SK-N-SH (cell line): ENCODE measurements around the gene NAGA. TPM values are rescaled to one million over a fixed set of nuclear protein-coding genes. Genes with fewer than 3 reads are reported as not detected.

ENCODE experiments used
- CTCF ChIA-PET: fragments of 300-600, 350-600 bp; formaldehyde crosslinking; extraction: SDS; loops from one replicate; lab custom pipeline; 2021; lab: Yijun Ruan, JAX
- POLR2A ChIA-PET: fragments of 350-600 bp; sonication (Branson Sonifier 250); formaldehyde crosslinking; extraction: SDS; loops from one replicate; lab custom pipeline; 2020; ENCODE audit warnings: antibody characterized with exemption, inconsistent platforms; lab: Yijun Ruan, JAX
- DNase-seq: peaks from one replicate; pipeline ENCODE4 v3.0.0; 2012
- H2AFZ ChIP-seq: fragments of 200-600 bp; sonication (generic); 2 replicates; pipeline ENCODE4 v1.8.1; 2016; ENCODE audit warnings: antibody characterized with exemption, mild to moderate bottlenecking, low read depth
- H3F3A ChIP-seq: fragments of 200-600 bp; sonication (generic); replicated peaks from 2 replicates; pipeline ENCODE3; 2016; ENCODE audit warnings: antibody characterized with exemption, mild to moderate bottlenecking; ENCODE audit not compliant: insufficient read depth
- H3K27ac ChIP-seq, 2 experiments: fragments of 200-500 bp in 1 of 2; fragments of 200-600 bp in 1 of 2; sonication (Bioruptor generic) in 1 of 2; sonication (generic), shearing (Covaris generic) in 1 of 2; 2 replicates each; pipeline versions ENCODE4 v1.5.1 to v1.6.1; 2014 to 2016; ENCODE audit warnings: low read depth in 2 of 2, inconsistent platforms in 1 of 2, low read length in 1 of 2, mild to moderate bottlenecking in 1 of 2, mixed read lengths in 1 of 2
- H3K27me3 ChIP-seq: fragments of 200-600 bp; sonication (generic), shearing (Covaris generic); 2 replicates; pipeline ENCODE4 v1.6.1; 2016; ENCODE audit warnings: mixed run types; ENCODE audit not compliant: insufficient read depth
- H3K36me3 ChIP-seq, 2 experiments: fragments of 200-500 bp in 1 of 2; fragments of 200-600 bp in 1 of 2; sonication (Bioruptor generic) in 1 of 2; sonication (generic) in 1 of 2; replicated peaks in 1 of 2; 2 replicates each; pipeline versions ENCODE3 to v1.5.1; 2014 to 2016; ENCODE audit warnings: low read length in 1 of 2, mild to moderate bottlenecking in 1 of 2; ENCODE audit not compliant: insufficient read depth in 2 of 2, control insufficient read depth in 1 of 2
- H3K4me1 ChIP-seq, 2 experiments: fragments of 200-500 bp in 1 of 2; fragments of 200-600 bp in 1 of 2; sonication (Bioruptor generic) in 1 of 2; sonication (generic), shearing (Covaris generic) in 1 of 2; 2 replicates each; pipeline versions ENCODE4 v1.5.1 to v1.6.1; 2014 to 2016; ENCODE audit warnings: low read depth in 1 of 2, low read length in 1 of 2, mixed run types in 1 of 2; ENCODE audit not compliant: insufficient read depth in 2 of 2, control insufficient read depth in 1 of 2
- H3K4me2 ChIP-seq: fragments of 200-600 bp; sonication (generic), shearing (Covaris generic); 2 replicates; pipeline ENCODE4 v1.6.1; 2017; ENCODE audit warnings: mixed run types
- H3K4me3 ChIP-seq, 2 experiments: fragments of 200-500 bp in 1 of 2; fragments of 200-600 bp in 1 of 2; sonication (Bioruptor generic) in 1 of 2; sonication (generic), shearing (Covaris generic) in 1 of 2; 2 replicates each; pipeline versions ENCODE4 v1.5.1 to v1.8.1; 2014 to 2016; ENCODE audit warnings: low read depth in 2 of 2, inconsistent platforms in 1 of 2, low read length in 1 of 2, mild to moderate bottlenecking in 1 of 2, mixed read lengths in 1 of 2, moderate library complexity in 1 of 2
- H3K79me2 ChIP-seq: fragments of 200-600 bp; sonication (generic); 2 replicates; pipeline ENCODE4 v1.8.1; 2017; ENCODE audit warnings: mild to moderate bottlenecking; ENCODE audit not compliant: insufficient read depth
- H3K9ac ChIP-seq: fragments of 200-600 bp; sonication (generic); 2 replicates; pipeline ENCODE4 v1.6.1; 2017; ENCODE audit warnings: mixed run types
- H3K9me2 ChIP-seq: fragments of 200-600 bp; sonication (generic); 2 replicates; pipeline ENCODE4 v1.6.1; 2017; ENCODE audit warnings: mixed run types
- H3K9me3 ChIP-seq: fragments of 200-600 bp; sonication (generic); 2 replicates; pipeline ENCODE4 v1.6.1; 2017; ENCODE audit warnings: mixed run types, mild to moderate bottlenecking, moderate library complexity
- H4K20me1 ChIP-seq: fragments of 200-600 bp; sonication (generic); 2 replicates; pipeline ENCODE4 v1.6.1; 2017; ENCODE audit warnings: mild to moderate bottlenecking, mixed run types; ENCODE audit not compliant: insufficient read depth
- ELF1 ChIP-seq: IDR thresholded peaks from 2 replicates; pipeline ENCODE4 v1.4.0; 2012
- FOSL2 ChIP-seq: IDR thresholded peaks from 2 replicates; pipeline ENCODE4 v1.4.0; 2012; ENCODE audit warnings: low read depth, mild to moderate bottlenecking, moderate library complexity, borderline replicate concordance
- GABPA ChIP-seq: IDR thresholded peaks from 2 replicates; pipeline ENCODE4 v1.4.0; 2012; ENCODE audit warnings: low read depth, mild to moderate bottlenecking
- MAX ChIP-seq: IDR thresholded peaks from 2 replicates; pipeline ENCODE4 v1.4.0; 2012; ENCODE audit warnings: low read depth
- MXI1 ChIP-seq: IDR thresholded peaks from 2 replicates; pipeline ENCODE4 v1.6.1; 2012; ENCODE audit warnings: mild to moderate bottlenecking, low read depth, low read length, improper control_type of control experiment
- NRF1 ChIP-seq: IDR thresholded peaks from 2 replicates; pipeline ENCODE4 v1.6.1; 2012; ENCODE audit warnings: low read depth, mild to moderate bottlenecking, low read length
- PBX3 ChIP-seq: IDR thresholded peaks from 2 replicates; pipeline ENCODE4; 2012
- RAD21 ChIP-seq: IDR thresholded peaks from 2 replicates; pipeline ENCODE4 v1.6.1; 2012; ENCODE audit warnings: mild to moderate bottlenecking, low read length
- RCOR1 ChIP-seq: fragments of 150-350 bp; IDR thresholded peaks from 2 replicates; pipeline ENCODE4 v1.6.1; 2017; ENCODE audit warnings: antibody characterized with exemption, low read length
- REST ChIP-seq: IDR thresholded peaks from 2 replicates; pipeline ENCODE4 v1.6.1; 2012; ENCODE audit warnings: mild to moderate bottlenecking, low read depth, low read length, moderate library complexity
- RFX5 ChIP-seq: IDR thresholded peaks from 2 replicates; pipeline ENCODE4 v1.6.1; 2012; ENCODE audit warnings: mild to moderate bottlenecking, improper control_type of control experiment, low read length
- RXRA ChIP-seq: IDR thresholded peaks from 2 replicates; pipeline ENCODE4 v1.4.0; 2012; ENCODE audit warnings: low read depth, mild to moderate bottlenecking, borderline replicate concordance
- SIN3A ChIP-seq: IDR thresholded peaks from 2 replicates; pipeline ENCODE4 v1.6.1; 2012; ENCODE audit warnings: low read depth, mild to moderate bottlenecking, low read length, moderate library complexity, borderline replicate concordance
- SMC3 ChIP-seq: IDR thresholded peaks from 2 replicates; pipeline ENCODE4 v1.6.1; 2012; ENCODE audit warnings: low read depth, low read length, improper control_type of control experiment
- TAF1 ChIP-seq: IDR thresholded peaks from 2 replicates; pipeline ENCODE4 v1.6.1; 2012; ENCODE audit warnings: low read depth, mild to moderate bottlenecking, low read length, moderate library complexity, borderline replicate concordance
- TCF12 ChIP-seq: IDR thresholded peaks from 2 replicates; pipeline ENCODE4 v1.4.0; 2012
- USF1 ChIP-seq: IDR thresholded peaks from 2 replicates; pipeline ENCODE4 v1.4.0; 2012; ENCODE audit warnings: low read depth, borderline replicate concordance
- WGBS: methylation state at CpG from one replicate; pipeline ENCODE4 v1.1.6; 2017; ENCODE audit warnings: low lambda C conversion rate; 5-methylcytosine and 5-hydroxymethylcytosine counted together
- polyA plus RNA-seq, 3 experiments: library from polyadenylated mRNA; depleted of rRNA; stranded (reverse); fragments of >200 nt; gene quantifications; 2 replicates each; pipeline ENCODE4 v1.2.3, GENCODE V29; 2012

The NAGA gene
- polyA plus RNA-seq, 1 of the 3 experiments (the other 2 are of a cell fraction), result 16.8 TPM

- Histone ChIP-seq H4K20me1 (no peaks in the 10 kb centered on the region), H3K4me1 (no peaks in the 10 kb centered on the region), H3K4me3 (no peak overlapping the region), H3K9ac (no peak overlapping the region), H2AFZ (no peak overlapping the region), H3K27ac (no peak overlapping the region), H3K36me3 (no peaks in the 10 kb centered on the region), H3K9me3 (no peaks in the 10 kb centered on the region), H3K79me2 (no peaks in the 10 kb centered on the region), H3K9me2 (no peaks in the 10 kb centered on the region), H3F3A (no peaks in the 10 kb centered on the region), H3K4me2 (no peak overlapping the region), H3K27me3 (no peaks in the 10 kb centered on the region)
- POLR2A ChIA-PET, result no interaction called here
- TF ChIP-seq PBX3 (no peak), MAX (no peak)
- CTCF ChIA-PET, result no interaction called here
- DNase-seq, result no peak
Observed at GRCh38 chr22:42041784-42042183, 28.8 kb downstream of the NAGA start.

GRCh38 chr22:42039271-42039670 lies 31.3 kb downstream of the NAGA start:
- ChIA-PET POLR2A (no interaction called here), CTCF (no interaction called here)
- Histone ChIP-seq H3F3A (no peaks in the 10 kb centered on the region), H3K9me2 (no peaks in the 10 kb centered on the region), H3K4me1 (no peaks in the 10 kb centered on the region), H3K4me3 (no peak overlapping the region), H3K4me2 (no peak overlapping the region), H4K20me1 (no peaks in the 10 kb centered on the region), H2AFZ (no peak overlapping the region), H3K9ac (no peak overlapping the region), H3K36me3 (no peaks in the 10 kb centered on the region), H3K27me3 (no peaks in the 10 kb centered on the region), H3K79me2 (no peaks in the 10 kb centered on the region), H3K9me3 (no peaks in the 10 kb centered on the region), H3K27ac (no peak overlapping the region)
- DNase-seq, result no peak
- no peak for TF ChIP-seq TAF1
- TF ChIP-seq SMC3, result no peak
- TF ChIP-seq SIN3A, result no peak
- TF ChIP-seq REST, result no peak
- TF ChIP-seq MAX, result no peak
- TF ChIP-seq RFX5, result no peak
- TF ChIP-seq MXI1, result no peak
- no peak for TF ChIP-seq NRF1
- TF ChIP-seq GABPA, result no peak
- TF ChIP-seq RAD21, result no peak
- TF ChIP-seq USF1, result no peak
- TF ChIP-seq TCF12, result no peak
- no peak for TF ChIP-seq ELF1
- no peak for TF ChIP-seq FOSL2
- TF ChIP-seq PBX3, result no peak
- TF ChIP-seq RXRA, result no peak
- no peak for TF ChIP-seq RCOR1
- 82% methylated on average over 4 of the region's 5 CpGs for WGBS
